Frontal cortex (tissue), 4 donors: ENCODE data around the gene CDCA4. TPM values are rescaled to one million over a fixed set of nuclear protein-coding genes. Genes with fewer than 3 reads are reported as not detected.
A peak's percentile ranks its signal among the peaks of the same experiment; 100 is the strongest.

ENCODE experiments used
- DNase-seq, 2 donors: peaks; one replicate each; pipeline ENCODE4 v3.0.0; 2012; ENCODE audit warnings: low spot score in 2 of 2
- FAIRE-seq: peaks from 2 replicates; lab custom pipeline; 2012; peaks lifted over from hg19 to GRCh38; lab: Jason Lieb, UNC
- total RNA-seq: library from RNA; depleted of rRNA; stranded (reverse); fragments of >200 nt; gene quantifications from one replicate; pipeline ENCODE4 v1.2.3, GENCODE V29; 2014
- donor health status: control.
- donor health status: control.
- donor health status: control.

Gene CDCA4
- total RNA-seq, 1 donor from 2014 or later, result 11.0 TPM

- DNase-seq (no peak), FAIRE-seq (no peak)
Measured at GRCh38 chr14:104979758-104980610, 40.9 kb downstream of the CDCA4 start.

GRCh38 chr14:104978746-104979691, 41.9 kb downstream of the CDCA4 start:
- no peak for FAIRE-seq
- DNase-seq, result no peak

GRCh38 chr14:104977681-104978653, 42.9 kb downstream of the CDCA4 start, which contains the start of gene AHNAK2:
Gene AHNAK2, minus strand, starts transcription at chr14:104978374. Its CDS starts 137 bp downstream, at chr14:104978237.
- no peak for FAIRE-seq
- peak; percentile 74 to 83 for DNase-seq

- no peak for DNase-seq
- FAIRE-seq, result no peak
Measured at GRCh38 chr14:104977008-104977680, 43.7 kb downstream of the CDCA4 start.

- no peak for FAIRE-seq
- DNase-seq, result peak; percentile 72 to 78
Measured at GRCh38 chr14:104976198-104977007, 44.5 kb downstream of the CDCA4 start.

GRCh38 chr14:104975481-104976197, 45.2 kb downstream of the CDCA4 start:
- DNase-seq, result no peak
- no peak for FAIRE-seq

GRCh38 chr14:104974665-104975390, 46.1 kb downstream of the CDCA4 start:
- DNase-seq (no peak), FAIRE-seq (no peak)

GRCh38 chr14:104974146-104974541, 46.7 kb downstream of the CDCA4 start:
- FAIRE-seq (no peak), DNase-seq (no peak)

GRCh38 chr14:104973385-104974145, 47.3 kb downstream of the CDCA4 start:
- FAIRE-seq (no peak), DNase-seq (no peak)

GRCh38 chr14:104973135-104973384, 47.8 kb downstream of the CDCA4 start:
- FAIRE-seq, result no peak
- DNase-seq, result peak in 1 of 2 donors; percentile 65

GRCh38 chr14:104972301-104973134, 48.4 kb downstream of the CDCA4 start:
- FAIRE-seq (no peak), DNase-seq (no peak)

GRCh38 chr14:104971447-104972240, 49.2 kb downstream of the CDCA4 start:
- FAIRE-seq, result no peak
- DNase-seq, result no peak

GRCh38 chr14:104970231-104971068, 50.4 kb downstream of the CDCA4 start:
- no peak for FAIRE-seq
- DNase-seq, result no peak

- DNase-seq, result no peak
- FAIRE-seq, result no peak
Measured at GRCh38 chr14:104969741-104970230, 51.1 kb downstream of the CDCA4 start.
